H1 (cell line): Measurements from ENCODE around the gene RNF5.

Experiments
- EP300 ChIP-seq, 2 experiments: IDR thresholded peaks; 1 replicate in 1 of 2; 2 replicates in 1 of 2; pipeline ENCODE4 v1.6.1; 2011 to 2012; ENCODE audit warnings: low read depth in 2 of 2, low read length in 2 of 2, mild to moderate bottlenecking in 2 of 2, borderline replicate concordance in 1 of 2, inconsistent platforms in 1 of 2, moderate library complexity in 1 of 2
- RAD21 ChIP-seq, 2 experiments: IDR thresholded peaks in 1 of 2; conservative IDR thresholded peaks in 1 of 2; 2 replicates each; pipeline ENCODE4 v1.6.1; 2011; ENCODE audit warnings: low read depth in 2 of 2, low read length in 2 of 2, improper control_type of control experiment in 1 of 2, inconsistent platforms in 1 of 2, mild to moderate bottlenecking in 1 of 2, moderate library complexity in 1 of 2
- TF ChIP-seq, protein P1 (sequence below), 3 experiments: IDR thresholded peaks; 1 replicate in 2 of 3; 2 replicates in 1 of 3; pipeline versions ENCODE4 v1.5.1 to v1.6.1; 2011; ENCODE audit warnings: low read length in 3 of 3, mild to moderate bottlenecking in 3 of 3, inconsistent platforms in 2 of 3, low read depth in 1 of 3, moderate library complexity in 1 of 3; ENCODE audit not compliant: insufficient read depth in 1 of 3; ENCODE audit errors: control extremely low read depth in 1 of 3

DNA sequence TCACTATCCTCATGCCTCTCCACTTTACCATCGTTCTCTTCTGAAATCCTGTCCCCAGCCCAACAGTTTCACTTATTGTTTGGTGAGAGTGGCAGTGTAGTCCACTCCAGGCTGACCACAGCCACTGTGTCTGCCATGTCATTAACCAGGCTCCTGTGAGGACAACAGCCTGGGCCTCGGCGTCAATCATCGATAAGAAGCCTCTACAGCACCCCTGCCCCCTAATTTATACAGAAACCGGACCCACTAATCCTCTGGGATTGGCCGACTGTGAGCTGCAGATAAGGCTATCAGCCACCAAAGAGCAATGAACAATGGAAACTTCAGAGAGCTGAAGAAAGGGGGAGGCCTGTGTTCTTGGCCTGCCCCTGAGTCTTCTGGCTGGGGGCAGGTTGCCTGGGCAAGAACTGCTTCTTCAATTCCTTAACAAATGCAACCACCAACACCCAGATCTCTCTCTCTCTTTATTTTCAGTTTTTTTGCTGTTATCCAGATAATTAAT lies 10.4 kb upstream of the RNF5 start:
- TF ChIP-seq EP300 (IDR thresholded peaks at IDR 0.05; ENCODE audit: borderline replicate concordance in 1 of 2, low read depth in 2 of 2, low read length in 2 of 2) (no peak), RAD21 (IDR thresholded peaks at IDR 0.05 in 1 of 2, conservative IDR thresholded peaks at IDR 0.05 in 1 of 2; ENCODE audit: low read depth in 2 of 2, low read length in 2 of 2) (no peak)
- TF ChIP-seq, protein P1, sequence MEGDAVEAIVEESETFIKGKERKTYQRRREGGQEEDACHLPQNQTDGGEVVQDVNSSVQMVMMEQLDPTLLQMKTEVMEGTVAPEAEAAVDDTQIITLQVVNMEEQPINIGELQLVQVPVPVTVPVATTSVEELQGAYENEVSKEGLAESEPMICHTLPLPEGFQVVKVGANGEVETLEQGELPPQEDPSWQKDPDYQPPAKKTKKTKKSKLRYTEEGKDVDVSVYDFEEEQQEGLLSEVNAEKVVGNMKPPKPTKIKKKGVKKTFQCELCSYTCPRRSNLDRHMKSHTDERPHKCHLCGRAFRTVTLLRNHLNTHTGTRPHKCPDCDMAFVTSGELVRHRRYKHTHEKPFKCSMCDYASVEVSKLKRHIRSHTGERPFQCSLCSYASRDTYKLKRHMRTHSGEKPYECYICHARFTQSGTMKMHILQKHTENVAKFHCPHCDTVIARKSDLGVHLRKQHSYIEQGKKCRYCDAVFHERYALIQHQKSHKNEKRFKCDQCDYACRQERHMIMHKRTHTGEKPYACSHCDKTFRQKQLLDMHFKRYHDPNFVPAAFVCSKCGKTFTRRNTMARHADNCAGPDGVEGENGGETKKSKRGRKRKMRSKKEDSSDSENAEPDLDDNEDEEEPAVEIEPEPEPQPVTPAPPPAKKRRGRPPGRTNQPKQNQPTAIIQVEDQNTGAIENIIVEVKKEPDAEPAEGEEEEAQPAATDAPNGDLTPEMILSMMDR (IDR thresholded peaks at IDR 0.05; ENCODE audit: control extremely low read depth in 1 of 3, insufficient read depth in 1 of 3, low read depth in 1 of 3, low read length in 3 of 3) = no peak
